H1 (cell line): ENCODE measurements around the gene KCNH6. TPM values are rescaled to one million over a fixed set of nuclear protein-coding genes. Genes with fewer than 3 reads are reported as not detected.

Experiments
- CTCF ChIA-PET: fragments of 300-600 bp; sonication (Branson Sonifier 250); formaldehyde crosslinking; loops from one replicate; lab custom pipeline; 2021; ENCODE audit not compliant: partially characterized antibody; lab: Charles Lee
- POLR2A ChIA-PET: fragments of 300-600 bp; sonication (Branson Sonifier 250); formaldehyde crosslinking; loops from one replicate; lab custom pipeline; 2021; ENCODE audit warnings: inconsistent platforms; ENCODE audit not compliant: partially characterized antibody; lab: Charles Lee
- DNase-seq, 2 experiments: peaks; one replicate each; pipeline versions ENCODE4 v3.0.0 to v3.0.0-alpha.2; 2010 to 2022; ENCODE audit warnings: low spot score in 2 of 2, low read depth in 1 of 2, mixed read lengths in 1 of 2
- FAIRE-seq: peaks from 2 replicates; lab custom pipeline; 2011; peaks lifted over from hg19 to GRCh38; lab: Jason Lieb, UNC
- H2AFZ ChIP-seq: 2 replicates; pipeline ENCODE4 v1.8.1; 2012; ENCODE audit warnings: low read length, inconsistent platforms
- H2AK5ac ChIP-seq: 2 replicates; pipeline ENCODE4 v1.6.1; 2013; ENCODE audit warnings: low read depth, low read length
- H2BK120ac ChIP-seq: replicated peaks from 2 replicates; pipeline ENCODE3; 2013; ENCODE audit warnings: low read depth, low read length, inconsistent platforms
- H2BK12ac ChIP-seq: 2 replicates; pipeline ENCODE4 v1.6.1; 2013; ENCODE audit warnings: low read depth, low read length
- H2BK15ac ChIP-seq: 2 replicates; pipeline ENCODE4 v1.6.1; 2013; ENCODE audit warnings: low read length
- H2BK20ac ChIP-seq: 2 replicates; pipeline ENCODE4 v1.6.1; 2013; ENCODE audit warnings: low read length
- H2BK5ac ChIP-seq: 2 replicates; pipeline ENCODE4 v1.6.1; 2013; ENCODE audit warnings: low read depth, low read length
- H3K14ac ChIP-seq: 2 replicates; pipeline ENCODE4 v1.6.1; 2013; ENCODE audit warnings: inconsistent platforms; ENCODE audit not compliant: insufficient read length
- H3K18ac ChIP-seq: 2 replicates; pipeline ENCODE4 v1.6.1; 2013; ENCODE audit warnings: low read length; ENCODE audit errors: extremely low read depth
- H3K23ac ChIP-seq: 2 replicates; pipeline ENCODE4 v1.6.1; 2013; ENCODE audit warnings: inconsistent platforms; ENCODE audit not compliant: insufficient read length
- H3K23me2 ChIP-seq: 2 replicates; pipeline ENCODE4 v1.6.1; 2013; ENCODE audit warnings: low read depth, low read length
- H3K27ac ChIP-seq: 2 replicates; pipeline ENCODE4 v1.6.1; 2011; ENCODE audit warnings: low read depth, low read length, inconsistent platforms
- H3K27me3 ChIP-seq, 4 experiments: replicated peaks in 1 of 4; 1 replicate in 1 of 4; 2 replicates in 3 of 4; pipeline versions ENCODE4 v1.6.1 to v1.8.1; 2011 to 2013; ENCODE audit warnings: low read length in 3 of 4, mild to moderate bottlenecking in 3 of 4, inconsistent platforms in 2 of 4, mixed read lengths in 2 of 4, moderate library complexity in 1 of 4; ENCODE audit not compliant: control insufficient read depth in 3 of 4, insufficient read depth in 3 of 4; ENCODE audit errors: extremely low read depth in 1 of 4
- H3K36me3 ChIP-seq, 4 experiments: 2 replicates each; pipeline versions ENCODE4 v1.6.1 to v1.8.1; 2011 to 2013; ENCODE audit warnings: mild to moderate bottlenecking in 4 of 4, low read length in 3 of 4, moderate library complexity in 2 of 4, control low read depth in 1 of 4, inconsistent platforms in 1 of 4; ENCODE audit not compliant: insufficient read depth in 4 of 4, control insufficient read depth in 2 of 4
- H3K4ac ChIP-seq: replicated peaks from 2 replicates; pipeline ENCODE3; 2013; ENCODE audit warnings: low read length, low read depth, mixed read lengths, inconsistent platforms; ENCODE audit not compliant: insufficient read length
- H3K4me1 ChIP-seq, 4 experiments: replicated peaks in 1 of 4; 1 replicate in 1 of 4; 2 replicates in 3 of 4; pipeline versions ENCODE4 v1.6.1 to v1.8.1; 2011 to 2013; ENCODE audit warnings: low read length in 3 of 4, inconsistent platforms in 2 of 4, mixed read lengths in 1 of 4; ENCODE audit not compliant: insufficient read depth in 4 of 4, control insufficient read depth in 3 of 4
- H3K4me2 ChIP-seq, 2 experiments: 2 replicates each; pipeline versions ENCODE4 v1.6.1 to v1.8.1; 2011 to 2013; ENCODE audit warnings: low read depth in 2 of 2, low read length in 2 of 2, control low read depth in 1 of 2, inconsistent platforms in 1 of 2, mild to moderate bottlenecking in 1 of 2; ENCODE audit not compliant: insufficient read depth in 1 of 2
- H3K4me3 ChIP-seq, 4 experiments: fragments of 200-600, 300-600 bp in 1 of 4; sonication (generic), shearing (Covaris generic), sonication (Bioruptor Twin) in 1 of 4; 2 replicates each; pipeline versions ENCODE4 v1.5.1 to v1.8.1; 2011 to 2016; ENCODE audit warnings: low read length in 4 of 4, low read depth in 3 of 4, control low read depth in 2 of 4, inconsistent platforms in 2 of 4, mild to moderate bottlenecking in 2 of 4, mixed read lengths in 1 of 4, moderate library complexity in 1 of 4; ENCODE audit not compliant: insufficient read depth in 2 of 4; ENCODE audit errors: extremely low read depth in 1 of 4
- H3K56ac ChIP-seq: replicated peaks from 2 replicates; pipeline ENCODE3; 2013; ENCODE audit warnings: low read depth, mild to moderate bottlenecking, mixed read lengths, low read length, inconsistent platforms; ENCODE audit not compliant: insufficient read length
- H3K79me1 ChIP-seq: 2 replicates; pipeline ENCODE4 v1.6.1; 2013; ENCODE audit warnings: low read depth, low read length, control low read depth
- H3K79me2 ChIP-seq, 2 experiments: 2 replicates each; pipeline versions ENCODE4 v1.6.1 to v1.8.1; 2012 to 2013; ENCODE audit warnings: low read length in 2 of 2, mild to moderate bottlenecking in 2 of 2, inconsistent platforms in 1 of 2; ENCODE audit not compliant: insufficient read depth in 2 of 2, control insufficient read depth in 1 of 2
- H3K9ac ChIP-seq, 4 experiments: replicated peaks in 1 of 4; 1 replicate in 1 of 4; 2 replicates in 3 of 4; pipeline versions ENCODE4 v1.6.1 to v1.8.1; 2011 to 2013; ENCODE audit warnings: low read depth in 3 of 4, low read length in 3 of 4, control low read depth in 2 of 4, mild to moderate bottlenecking in 2 of 4, moderate library complexity in 2 of 4, inconsistent platforms in 1 of 4; ENCODE audit errors: extremely low read depth in 1 of 4
- H3K9me3 ChIP-seq, 2 experiments: 2 replicates each; pipeline versions ENCODE4 v1.6.1 to v1.8.1; 2012 to 2013; ENCODE audit warnings: mild to moderate bottlenecking in 2 of 2, moderate library complexity in 2 of 2, control low read depth in 1 of 2, inconsistent platforms in 1 of 2, low read depth in 1 of 2, low read length in 1 of 2, mixed read lengths in 1 of 2; ENCODE audit not compliant: insufficient read depth in 2 of 2
- H4K20me1 ChIP-seq, 2 experiments: replicated peaks in 1 of 2; 2 replicates each; pipeline versions ENCODE3 to v1.8.1; 2011 to 2013; ENCODE audit warnings: inconsistent platforms in 2 of 2, low read length in 2 of 2, mild to moderate bottlenecking in 1 of 2; ENCODE audit not compliant: insufficient read depth in 2 of 2, control insufficient read depth in 1 of 2
- H4K5ac ChIP-seq: 2 replicates; pipeline ENCODE4 v1.6.1; 2013; ENCODE audit warnings: low read length, low read depth, mixed read lengths, inconsistent platforms; ENCODE audit not compliant: insufficient read length
- H4K8ac ChIP-seq: 2 replicates; pipeline ENCODE4 v1.8.0; 2013; ENCODE audit warnings: mild to moderate bottlenecking, moderate library complexity, low read length, inconsistent platforms; ENCODE audit not compliant: insufficient read depth; ENCODE audit errors: extremely low read depth
- H4K91ac ChIP-seq: replicated peaks from 2 replicates; pipeline ENCODE3; 2013; ENCODE audit warnings: low read length, mixed read lengths, inconsistent platforms; ENCODE audit not compliant: insufficient read length
- ASH2L ChIP-seq: fragments of 200-600, 300-600 bp; sonication (generic); IDR thresholded peaks from one replicate; pipeline ENCODE4 v1.7.1; 2017; ENCODE audit warnings: low read length
- BRCA1 ChIP-seq: IDR thresholded peaks from 2 replicates; pipeline ENCODE4 v1.6.1; 2012; ENCODE audit warnings: low read depth, low read length, improper control_type of control experiment
- CREB1 ChIP-seq: IDR thresholded peaks from 2 replicates; pipeline ENCODE4 v1.6.1; 2012; ENCODE audit warnings: inconsistent platforms
- EP300 ChIP-seq, 2 experiments: IDR thresholded peaks; 1 replicate in 1 of 2; 2 replicates in 1 of 2; pipeline ENCODE4 v1.6.1; 2011 to 2012; ENCODE audit warnings: low read depth in 2 of 2, low read length in 2 of 2, mild to moderate bottlenecking in 2 of 2, borderline replicate concordance in 1 of 2, inconsistent platforms in 1 of 2, moderate library complexity in 1 of 2
- FOSL1 ChIP-seq: IDR thresholded peaks from 2 replicates; pipeline ENCODE4 v1.6.1; 2011; ENCODE audit warnings: mild to moderate bottlenecking, low read depth, low read length, moderate library complexity; ENCODE audit not compliant: insufficient read depth
- HDAC2 ChIP-seq, 2 experiments: fragments of 300-600 bp in 1 of 2; sonication (generic) in 1 of 2; IDR thresholded peaks; 2 replicates each; pipeline ENCODE4 v1.6.1; 2011 to 2012; ENCODE audit warnings: low read depth in 2 of 2, low read length in 2 of 2, mild to moderate bottlenecking in 2 of 2, moderate library complexity in 2 of 2, borderline replicate concordance in 1 of 2, inconsistent platforms in 1 of 2
- JUND ChIP-seq: IDR thresholded peaks from 2 replicates; pipeline ENCODE4 v1.6.1; 2011; ENCODE audit warnings: mild to moderate bottlenecking, improper control_type of control experiment, low read length
- RNF2 ChIP-seq: fragments of 200-900, 300-1000 bp; sonication (generic); IDR thresholded peaks from 2 replicates; pipeline ENCODE4 v1.7.1; 2016; ENCODE audit warnings: borderline replicate concordance, low read depth, mild to moderate bottlenecking, antibody characterized with exemption, low read length; ENCODE audit not compliant: poor library complexity, severe bottlenecking; ENCODE audit errors: missing control alignments
- SP2 ChIP-seq: IDR thresholded peaks from 2 replicates; pipeline ENCODE4 v1.6.1; 2012; ENCODE audit warnings: mild to moderate bottlenecking, low read length, inconsistent platforms
- polyA plus RNA-seq, 7 experiments: library from polyadenylated mRNA; depleted of rRNA in 3 of 7; stranded (reverse) in 5 of 7; unstranded in 2 of 7; fragments of >200 nt in 5 of 7; fragments of 200-250 nt in 2 of 7; gene quantifications; 1 replicate in 5 of 7; 2 replicates in 1 of 7; 4 replicates in 1 of 7; pipeline versions ENCODE4 v1.2.1 to v1.2.3, GENCODE V29; 2011 to 2013; ENCODE audit warnings: missing spikeins in 2 of 7, mixed read lengths in 2 of 7
- total RNA-seq: library from RNA; stranded (reverse); fragmentation: NEBNext Ultra II Directional; extraction: Animal tissue kit (Norgen Biotek cat#: 25700); gene quantifications from 2 replicates; pipeline ENCODE4 v1.2.1, GENCODE V29; 2021
- TF ChIP-seq, protein P1 (sequence below), 3 experiments: IDR thresholded peaks; 1 replicate in 2 of 3; 2 replicates in 1 of 3; pipeline versions ENCODE4 v1.5.1 to v1.6.1; 2011; ENCODE audit warnings: low read length in 3 of 3, mild to moderate bottlenecking in 3 of 3, inconsistent platforms in 2 of 3, low read depth in 1 of 3, moderate library complexity in 1 of 3; ENCODE audit not compliant: insufficient read depth in 1 of 3; ENCODE audit errors: control extremely low read depth in 1 of 3

KCNH6 gene
- total and polyA plus RNA-seq, 2 of the 8 experiments (the other 6 are each of a cell fraction or from before 2014, with no cell fraction given): 1.8 to 3.6 TPM

DNA sequence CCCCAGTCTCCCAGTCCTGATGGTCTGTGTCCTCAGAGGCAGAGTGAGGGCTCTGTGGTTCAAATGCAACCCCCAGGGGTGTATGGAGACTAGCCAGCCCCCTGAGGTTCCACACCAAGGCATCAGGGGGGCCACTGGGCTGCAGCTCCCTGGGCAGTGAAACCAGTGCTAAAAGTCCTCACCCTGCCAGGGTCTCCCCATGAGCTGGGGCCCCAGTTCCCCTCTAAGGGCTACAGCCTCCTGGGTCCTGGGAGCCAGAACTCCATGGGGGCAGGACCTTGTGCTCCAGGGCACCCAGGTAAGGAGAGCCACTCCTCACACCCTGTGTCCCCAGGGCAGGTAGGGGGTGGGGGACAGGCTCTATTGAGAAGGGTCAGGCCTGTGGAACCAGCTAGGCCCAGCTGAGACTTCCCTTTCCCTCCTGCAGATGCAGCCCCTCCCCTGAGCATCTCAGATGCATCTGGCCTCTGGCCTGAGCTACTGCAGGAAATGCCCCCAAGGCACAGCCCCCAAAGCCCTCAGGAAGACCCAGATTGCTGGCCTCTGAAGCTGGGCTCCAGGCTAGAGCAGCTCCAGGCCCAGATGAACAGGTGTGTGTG lies 20.8 kb downstream of the KCNH6 start:
- Histone ChIP-seq H3K36me3 (no peaks in the 10 kb centered on the region), H3K9me3 (no peaks in the 10 kb centered on the region), H2BK15ac (no peak overlapping the region), H3K56ac (no peak overlapping the region), H2BK12ac (0 out of 2 replicates have a peak overlapping the region, but pooled peaks have one; percentile 17), H3K27ac (no peak overlapping the region), H3K14ac (no peak overlapping the region), H3K9ac (no peak overlapping the region), H3K4ac (no peak overlapping the region), H3K23ac (no peak overlapping the region), H4K8ac (no peak overlapping the region), H2AFZ (no peak overlapping the region), H2BK5ac (no peak overlapping the region), H3K4me3 (no peak overlapping the region), H3K4me1 (peaks cover 0 to 9% (median 3%) of the 10 kb centered on the region in 4 experiments; a peak in 4 of 7 replicates), H2AK5ac (no peak overlapping the region), H3K18ac (no peak overlapping the region; the same call in 1 of the 2 replicates), H3K79me1 (no peaks in the 10 kb centered on the region), H3K27me3 (peaks cover 0 to 8% (median 5%) of the 10 kb centered on the region in 4 experiments; a peak in 5 of 7 replicates), H4K91ac (no peak overlapping the region), H2BK20ac (no peak overlapping the region), H3K23me2 (no peaks in the 10 kb centered on the region), H3K79me2 (no peaks in the 10 kb centered on the region), H2BK120ac (no peak overlapping the region), H3K4me2 (no peak overlapping the region), H4K5ac (no peak overlapping the region), H4K20me1 (no peaks in the 10 kb centered on the region)
- CTCF ChIA-PET: interaction anchor here (0.6 to 3.4 kb wide), 16 partner anchors 9 to 154 kb away, joined by 3 to 17 read pairs (median 3); no protein-coding TSS in a partner anchor
- TF ChIP-seq EP300 (IDR thresholded peaks at IDR 0.05; ENCODE audit: borderline replicate concordance in 1 of 2, low read depth in 2 of 2, low read length in 2 of 2): no peak
- TF ChIP-seq ASH2L: no peak
- TF ChIP-seq, protein P1, sequence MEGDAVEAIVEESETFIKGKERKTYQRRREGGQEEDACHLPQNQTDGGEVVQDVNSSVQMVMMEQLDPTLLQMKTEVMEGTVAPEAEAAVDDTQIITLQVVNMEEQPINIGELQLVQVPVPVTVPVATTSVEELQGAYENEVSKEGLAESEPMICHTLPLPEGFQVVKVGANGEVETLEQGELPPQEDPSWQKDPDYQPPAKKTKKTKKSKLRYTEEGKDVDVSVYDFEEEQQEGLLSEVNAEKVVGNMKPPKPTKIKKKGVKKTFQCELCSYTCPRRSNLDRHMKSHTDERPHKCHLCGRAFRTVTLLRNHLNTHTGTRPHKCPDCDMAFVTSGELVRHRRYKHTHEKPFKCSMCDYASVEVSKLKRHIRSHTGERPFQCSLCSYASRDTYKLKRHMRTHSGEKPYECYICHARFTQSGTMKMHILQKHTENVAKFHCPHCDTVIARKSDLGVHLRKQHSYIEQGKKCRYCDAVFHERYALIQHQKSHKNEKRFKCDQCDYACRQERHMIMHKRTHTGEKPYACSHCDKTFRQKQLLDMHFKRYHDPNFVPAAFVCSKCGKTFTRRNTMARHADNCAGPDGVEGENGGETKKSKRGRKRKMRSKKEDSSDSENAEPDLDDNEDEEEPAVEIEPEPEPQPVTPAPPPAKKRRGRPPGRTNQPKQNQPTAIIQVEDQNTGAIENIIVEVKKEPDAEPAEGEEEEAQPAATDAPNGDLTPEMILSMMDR (IDR thresholded peaks at IDR 0.05; ENCODE audit: control extremely low read depth in 1 of 3, insufficient read depth in 1 of 3, low read depth in 1 of 3, low read length in 3 of 3): no peak
- no peak for TF ChIP-seq CREB1
- TF ChIP-seq HDAC2 (IDR thresholded peaks at IDR 0.05; ENCODE audit: borderline replicate concordance in 1 of 2, low read depth in 2 of 2, low read length in 2 of 2): no peak
- TF ChIP-seq FOSL1: no peak
- TF ChIP-seq SP2: no peak
- no peak for TF ChIP-seq JUND
- TF ChIP-seq RNF2: no peak
- TF ChIP-seq BRCA1: no peak
- DNase-seq (no peak), FAIRE-seq (no peak)
- POLR2A ChIA-PET: interaction anchor here (0.8 to 1.3 kb wide), 3 partner anchors 11 to 56 kb away, joined by 3 read pairs; no protein-coding TSS in a partner anchor
